Vagina (tissue), 2 donors: ENCODE measurements around the gene TRIO.

Source experiments
- POLR2AphosphoS5 ChIP-seq, 2 donors: sonication (generic); formaldehyde crosslinking; IDR thresholded peaks; one replicate each; pipeline ENCODE4 v1.9.0; 2017; ENCODE audit warnings: antibody characterized with exemption in 2 of 2, mild to moderate bottlenecking in 2 of 2, low read depth in 1 of 2; ENCODE audit not compliant: insufficient read depth in 1 of 2
- TF ChIP-seq, protein P1 (sequence below), 3 experiments: fragments of 450-650 bp in 2 of 3; fragments of 200-600 bp in 1 of 3; sonication (generic) in 1 of 3; IDR thresholded peaks; one replicate each; pipeline ENCODE4 v1.5.1; 2017 to 2019; ENCODE audit warnings: antibody characterized with exemption in 3 of 3, mild to moderate bottlenecking in 2 of 3, moderate library complexity in 2 of 3

DNA sequence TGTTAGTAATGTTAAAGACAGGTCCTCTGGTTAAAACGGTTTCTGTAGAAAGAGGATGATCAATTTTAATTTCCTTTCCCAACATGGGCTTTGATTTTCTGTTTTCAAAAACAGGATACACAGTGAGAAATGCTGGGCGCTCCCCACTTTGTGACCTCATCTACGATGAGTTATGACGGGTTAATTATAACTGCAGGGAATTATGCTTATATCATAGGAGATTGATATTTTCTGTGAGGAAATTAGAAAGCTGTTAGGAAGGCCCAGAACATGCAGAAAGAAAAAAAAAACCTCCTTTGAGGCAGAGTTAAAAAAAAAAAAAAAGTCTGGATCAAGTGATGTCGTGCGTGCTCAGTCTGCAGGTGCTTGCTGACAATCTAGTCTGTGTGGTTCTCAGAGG is 261.6 kb downstream of the TRIO start:
- TF ChIP-seq, protein P1, sequence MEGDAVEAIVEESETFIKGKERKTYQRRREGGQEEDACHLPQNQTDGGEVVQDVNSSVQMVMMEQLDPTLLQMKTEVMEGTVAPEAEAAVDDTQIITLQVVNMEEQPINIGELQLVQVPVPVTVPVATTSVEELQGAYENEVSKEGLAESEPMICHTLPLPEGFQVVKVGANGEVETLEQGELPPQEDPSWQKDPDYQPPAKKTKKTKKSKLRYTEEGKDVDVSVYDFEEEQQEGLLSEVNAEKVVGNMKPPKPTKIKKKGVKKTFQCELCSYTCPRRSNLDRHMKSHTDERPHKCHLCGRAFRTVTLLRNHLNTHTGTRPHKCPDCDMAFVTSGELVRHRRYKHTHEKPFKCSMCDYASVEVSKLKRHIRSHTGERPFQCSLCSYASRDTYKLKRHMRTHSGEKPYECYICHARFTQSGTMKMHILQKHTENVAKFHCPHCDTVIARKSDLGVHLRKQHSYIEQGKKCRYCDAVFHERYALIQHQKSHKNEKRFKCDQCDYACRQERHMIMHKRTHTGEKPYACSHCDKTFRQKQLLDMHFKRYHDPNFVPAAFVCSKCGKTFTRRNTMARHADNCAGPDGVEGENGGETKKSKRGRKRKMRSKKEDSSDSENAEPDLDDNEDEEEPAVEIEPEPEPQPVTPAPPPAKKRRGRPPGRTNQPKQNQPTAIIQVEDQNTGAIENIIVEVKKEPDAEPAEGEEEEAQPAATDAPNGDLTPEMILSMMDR (IDR thresholded peaks at IDR 0.05): no peak
- TF ChIP-seq POLR2AphosphoS5 (IDR thresholded peaks at IDR 0.05; ENCODE audit: insufficient read depth in 1 of 2, low read depth in 1 of 2): no peak
